ENCODE results near the gene CEACAM20.

DNA sequence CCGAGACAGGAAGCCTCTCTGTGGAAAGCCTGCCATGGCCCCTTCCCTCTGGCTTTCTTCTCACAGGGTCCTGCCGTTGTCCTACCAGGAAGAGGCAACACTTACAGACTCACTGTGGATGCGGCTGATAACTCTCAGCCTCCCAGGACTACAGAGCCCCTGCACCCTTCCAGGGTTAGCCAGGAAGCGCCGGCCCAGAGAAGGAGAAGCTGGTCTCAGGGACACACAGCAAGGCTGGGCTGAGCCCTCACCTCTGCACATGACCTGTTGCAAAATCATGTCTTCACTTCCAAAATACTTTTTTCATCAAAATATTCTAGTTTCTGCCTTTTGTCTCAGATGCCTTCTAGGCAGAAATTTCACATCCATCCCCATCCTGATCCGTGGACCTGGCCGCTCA is 1.9 kb downstream of the CEACAM20 start:
- TF ChIP-seq, protein P1, sequence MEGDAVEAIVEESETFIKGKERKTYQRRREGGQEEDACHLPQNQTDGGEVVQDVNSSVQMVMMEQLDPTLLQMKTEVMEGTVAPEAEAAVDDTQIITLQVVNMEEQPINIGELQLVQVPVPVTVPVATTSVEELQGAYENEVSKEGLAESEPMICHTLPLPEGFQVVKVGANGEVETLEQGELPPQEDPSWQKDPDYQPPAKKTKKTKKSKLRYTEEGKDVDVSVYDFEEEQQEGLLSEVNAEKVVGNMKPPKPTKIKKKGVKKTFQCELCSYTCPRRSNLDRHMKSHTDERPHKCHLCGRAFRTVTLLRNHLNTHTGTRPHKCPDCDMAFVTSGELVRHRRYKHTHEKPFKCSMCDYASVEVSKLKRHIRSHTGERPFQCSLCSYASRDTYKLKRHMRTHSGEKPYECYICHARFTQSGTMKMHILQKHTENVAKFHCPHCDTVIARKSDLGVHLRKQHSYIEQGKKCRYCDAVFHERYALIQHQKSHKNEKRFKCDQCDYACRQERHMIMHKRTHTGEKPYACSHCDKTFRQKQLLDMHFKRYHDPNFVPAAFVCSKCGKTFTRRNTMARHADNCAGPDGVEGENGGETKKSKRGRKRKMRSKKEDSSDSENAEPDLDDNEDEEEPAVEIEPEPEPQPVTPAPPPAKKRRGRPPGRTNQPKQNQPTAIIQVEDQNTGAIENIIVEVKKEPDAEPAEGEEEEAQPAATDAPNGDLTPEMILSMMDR (CRISPR knock-in tag; IDR thresholded peaks at IDR 0.05), result no peak
- TF ChIP-seq MEIS1 (CRISPR knock-in tag; IDR thresholded peaks at IDR 0.05; ENCODE audit: borderline replicate concordance), result no peak

Data from HepG2 (cell line).